OCI-LY3 (cell line): ENCODE results near the gene CCNI2.

ENCODE experiments used
- H2AFZ ChIP-seq: fragments of 200-600, 300-600 bp; shearing (Covaris generic); 2 replicates; pipeline ENCODE4 v1.6.0; 2014; ENCODE audit warnings: antibody characterized with exemption, low read depth, low read length
- H3K27ac ChIP-seq: fragments of 200-600, 300-600 bp; sonication (generic); 2 replicates; pipeline ENCODE4 v1.5.1; 2014; ENCODE audit warnings: mild to moderate bottlenecking, low read length, moderate library complexity, mixed read lengths
- H3K27me3 ChIP-seq: fragments of 200-600, 300-600 bp; sonication (generic); 2 replicates; pipeline ENCODE4 v1.6.1; 2014; ENCODE audit warnings: low read depth, low read length, mixed read lengths
- H3K36me3 ChIP-seq: fragments of 200-600, 300-600 bp; sonication (generic); replicated peaks from 2 replicates; pipeline ENCODE3; 2014; ENCODE audit warnings: low read depth, low read length, mixed read lengths
- H3K4me1 ChIP-seq: fragments of 300-600, 200-600 bp; sonication (generic); 2 replicates; pipeline ENCODE4 v1.6.1; 2014; ENCODE audit warnings: low read length, mixed read lengths
- H3K4me2 ChIP-seq: fragments of 200-600, 300-600 bp; sonication (generic); 2 replicates; pipeline ENCODE4 v1.6.1; 2014; ENCODE audit warnings: low read length, mixed read lengths
- H3K4me3 ChIP-seq: fragments of 300-600, 200-600 bp; sonication (generic); 2 replicates; pipeline ENCODE4 v1.5.1; 2014; ENCODE audit warnings: antibody characterized with exemption, mild to moderate bottlenecking, low read length, moderate library complexity
- H3K79me2 ChIP-seq: fragments of 300-600, 200-600 bp; shearing (Covaris generic); 2 replicates; pipeline ENCODE4 v1.6.1; 2014; ENCODE audit warnings: mild to moderate bottlenecking, low read length, mixed read lengths
- H3K9ac ChIP-seq: fragments of 300-600, 200-600 bp; shearing (Covaris generic); 2 replicates; pipeline ENCODE4 v1.6.0; 2014; ENCODE audit warnings: mild to moderate bottlenecking, low read length, moderate library complexity
- H3K9me3 ChIP-seq: fragments of 200-600, 300-600 bp; shearing (Covaris generic); 2 replicates; pipeline ENCODE4 v1.6.1; 2014; ENCODE audit warnings: low read length, mixed read lengths; ENCODE audit not compliant: insufficient read depth
- H4K20me1 ChIP-seq: fragments of 200-600, 300-600 bp; sonication (generic); 2 replicates; pipeline ENCODE4 v1.6.1; 2016; ENCODE audit warnings: low read length, mixed read lengths; ENCODE audit not compliant: insufficient read depth
- CTCF ChIP-seq: fragments of 200-600, 300-600 bp; sonication (generic); IDR thresholded peaks from 2 replicates; pipeline ENCODE4 v1.5.1; 2014; ENCODE audit warnings: antibody characterized with exemption, low read length, low read depth
- EZH2phosphoT487 ChIP-seq: fragments of 200-600 bp; shearing (Covaris generic); IDR thresholded peaks from 2 replicates; pipeline ENCODE4 v1.6.1; 2018; ENCODE audit warnings: antibody characterized with exemption, mixed run types, low read depth

Gene CCNI2

GRCh38 chr5:132714456-132715307 is 32.5 kb upstream of the CCNI2 start:
- Histone ChIP-seq H3K4me1 (peaks cover 22% of the 10 kb centered on the region), H3K4me3 (peak overlapping the region; percentile 29), H2AFZ (no peak overlapping the region), H3K27ac (peak overlapping the region; percentile 13; the same call in 1 of the 2 replicates), H3K9ac (no peak overlapping the region), H4K20me1 (no peaks in the 10 kb centered on the region), H3K79me2 (no peaks in the 10 kb centered on the region), H3K4me2 (peak overlapping the region; percentile 49), H3K9me3 (no peaks in the 10 kb centered on the region), H3K27me3 (no peaks in the 10 kb centered on the region), H3K36me3 (no peaks in the 10 kb centered on the region)
- TF ChIP-seq EZH2phosphoT487 (no peak), CTCF (peak; percentile 60)

- H4K20me1 ChIP-seq: no peaks in the 10 kb centered on the region
- H3K36me3 ChIP-seq: no peaks in the 10 kb centered on the region
- peaks cover 22% of the 10 kb centered on the region for H3K4me1 ChIP-seq
- H3K4me2 ChIP-seq: no peak overlapping the region
- H3K9ac ChIP-seq: no peak overlapping the region
- H3K27me3 ChIP-seq: no peaks in the 10 kb centered on the region
- H3K4me3 ChIP-seq: no peak overlapping the region
- no peak overlapping the region for H3K27ac ChIP-seq
- TF ChIP-seq EZH2phosphoT487 (no peak), CTCF (no peak)
- H3K79me2 ChIP-seq: no peaks in the 10 kb centered on the region
- H3K9me3 ChIP-seq: no peaks in the 10 kb centered on the region
- no peak overlapping the region for H2AFZ ChIP-seq
These were observed 28.5 kb upstream of the CCNI2 start for GRCh38 chr5:132718544-132719312.

- Histone ChIP-seq H4K20me1 (no peaks in the 10 kb centered on the region), H3K4me3 (no peak overlapping the region), H3K4me2 (no peak overlapping the region), H3K9me3 (no peaks in the 10 kb centered on the region), H3K27me3 (no peaks in the 10 kb centered on the region), H3K36me3 (no peaks in the 10 kb centered on the region), H3K4me1 (no peaks in the 10 kb centered on the region), H2AFZ (no peak overlapping the region), H3K79me2 (no peaks in the 10 kb centered on the region), H3K27ac (no peak overlapping the region), H3K9ac (no peak overlapping the region)
- TF ChIP-seq EZH2phosphoT487: no peak
- TF ChIP-seq CTCF: no peak
These were observed 21.5 kb upstream of the CCNI2 start for GRCh38 chr5:132725745-132726144.

- H3K36me3 ChIP-seq: no peaks in the 10 kb centered on the region
- H3K79me2 ChIP-seq: no peaks in the 10 kb centered on the region
- H3K4me2 ChIP-seq: no peak overlapping the region
- no peaks in the 10 kb centered on the region for H4K20me1 ChIP-seq
- H3K4me3 ChIP-seq: no peak overlapping the region
- no peaks in the 10 kb centered on the region for H3K9me3 ChIP-seq
- H3K9ac ChIP-seq: no peak overlapping the region
- no peaks in the 10 kb centered on the region for H3K27me3 ChIP-seq
- no peak overlapping the region for H2AFZ ChIP-seq
- no peak overlapping the region for H3K27ac ChIP-seq
- no peak for TF ChIP-seq EZH2phosphoT487
- TF ChIP-seq CTCF: no peak
- H3K4me1 ChIP-seq: no peaks in the 10 kb centered on the region
These were observed 17.3 kb upstream of the CCNI2 start for GRCh38 chr5:132729896-132730295.
